ENCODE results near the gene MRPL38.

The MRPL38 gene

GRCh38 chr17:75904749-75905521, at the start of gene MRPL38:
Gene MRPL38 (minus strand): TSS chr17:75904884. CDS start chr17:75904875, 9 bp downstream.
- peak; percentile 99 for DNase-seq (ENCODE audit: low read depth, low spot score)

DNA sequence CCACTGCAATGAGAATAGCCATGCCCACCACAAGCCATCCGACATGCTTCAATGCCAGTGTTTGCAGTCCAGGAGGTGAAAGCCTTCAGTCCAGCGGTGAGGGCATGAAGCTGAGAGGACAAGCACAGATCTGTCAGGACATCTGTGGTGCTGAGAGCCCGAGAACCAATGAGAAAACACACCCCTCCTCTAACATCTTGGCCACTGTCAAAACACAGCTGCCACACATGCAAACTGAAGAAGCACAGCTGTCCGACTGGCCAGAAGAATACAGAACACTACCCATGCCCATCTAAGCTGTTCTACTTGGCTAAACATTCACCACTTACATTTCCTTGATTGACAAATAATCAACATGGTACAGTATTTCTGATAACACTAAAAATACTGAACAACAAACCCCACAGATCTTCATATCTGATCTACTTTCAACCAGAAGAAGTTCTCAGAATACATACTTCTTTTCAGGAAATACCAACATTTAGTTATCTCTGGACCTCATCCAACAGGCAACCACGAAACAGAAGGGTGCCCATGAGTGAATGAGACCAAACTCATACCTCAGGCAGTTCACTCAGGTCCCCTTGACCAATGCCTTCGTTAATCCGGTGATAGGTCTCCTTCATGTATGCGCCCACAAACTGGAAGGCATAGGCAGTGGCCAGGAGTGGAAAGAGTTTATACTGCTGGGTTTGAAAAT, 46.3 kb upstream of the MRPL38 start:
- DNase-seq (ENCODE audit: low read depth, low spot score) = no peak

- DNase-seq (ENCODE audit: low read depth, low spot score) = no peak
These were observed 45.7 kb upstream of the MRPL38 start for GRCh38 chr17:75950421-75950820.

DNA sequence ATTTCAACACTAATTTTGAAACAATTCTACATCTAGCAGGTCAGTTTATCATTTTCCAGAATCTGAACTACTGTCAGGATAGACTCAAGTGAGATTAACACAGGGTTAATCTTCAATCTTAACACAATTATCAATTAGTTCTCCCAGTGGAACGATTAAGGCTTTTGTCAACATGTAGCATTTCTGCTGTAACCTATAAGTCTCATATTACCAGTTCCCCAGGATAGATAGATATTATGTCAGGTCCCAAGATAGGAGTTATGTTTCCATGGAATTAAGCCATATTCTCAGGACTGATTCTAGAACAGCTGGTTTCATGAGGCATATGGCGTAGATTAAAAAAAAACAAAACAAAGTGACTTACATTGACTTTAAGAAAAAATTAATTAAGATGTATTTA, 40.5 kb upstream of the MRPL38 start:
- no peak for DNase-seq (ENCODE audit: low read depth, low spot score)

- no peak for DNase-seq (ENCODE audit: low read depth, low spot score)
These were observed 38.8 kb upstream of the MRPL38 start for GRCh38 chr17:75943491-75943890.

GRCh38 chr17:75942473-75942872, 37.8 kb upstream of the MRPL38 start:
- DNase-seq (ENCODE audit: low read depth, low spot score) = no peak

- no peak for DNase-seq (ENCODE audit: low read depth, low spot score)
These were observed 36.7 kb upstream of the MRPL38 start for GRCh38 chr17:75941442-75941819.

DNA sequence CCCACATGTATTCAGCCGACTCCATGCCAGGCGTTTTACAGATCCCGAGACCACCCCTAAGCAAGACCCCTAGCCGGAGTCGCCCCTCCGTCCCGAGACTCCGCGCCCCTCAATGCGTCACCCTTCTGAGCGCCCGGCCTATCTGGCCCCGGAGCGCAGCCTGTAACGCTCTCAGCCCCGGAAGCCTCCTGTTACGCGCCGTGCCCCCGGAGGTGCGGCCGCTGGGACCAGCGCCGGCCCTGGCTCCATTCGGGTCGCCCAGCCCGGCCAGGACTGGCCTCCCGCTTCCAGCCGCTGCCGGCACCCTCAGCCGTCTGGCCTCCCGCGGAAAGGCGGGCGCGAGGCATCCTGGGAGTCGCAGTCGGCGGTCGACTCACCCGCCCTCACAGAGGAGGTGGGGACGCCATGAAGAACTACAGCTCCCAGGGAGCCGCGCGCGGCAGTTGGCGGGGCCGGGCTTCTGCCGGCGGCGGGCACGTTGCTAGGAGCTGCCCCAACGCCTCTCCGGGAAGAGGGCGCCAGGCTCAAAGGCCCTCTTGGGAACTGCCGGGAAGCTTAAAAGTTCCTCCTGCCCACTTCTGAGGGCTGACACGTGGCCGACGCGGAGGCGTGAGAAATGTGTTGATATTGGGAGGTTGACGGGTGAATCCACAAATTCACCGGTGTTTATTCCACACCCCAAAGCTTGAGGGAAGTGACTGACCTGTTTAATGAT, 36.2 kb upstream of the MRPL38 start, which contains the start of gene FBF1:
Gene FBF1 (minus strand): TSS at position 316 of the 715 bp plus-strand sequence. CDS start 2,893 bp downstream, outside the sequence.
- DNase-seq (ENCODE audit: low read depth, low spot score) = peak; percentile 98

DNA sequence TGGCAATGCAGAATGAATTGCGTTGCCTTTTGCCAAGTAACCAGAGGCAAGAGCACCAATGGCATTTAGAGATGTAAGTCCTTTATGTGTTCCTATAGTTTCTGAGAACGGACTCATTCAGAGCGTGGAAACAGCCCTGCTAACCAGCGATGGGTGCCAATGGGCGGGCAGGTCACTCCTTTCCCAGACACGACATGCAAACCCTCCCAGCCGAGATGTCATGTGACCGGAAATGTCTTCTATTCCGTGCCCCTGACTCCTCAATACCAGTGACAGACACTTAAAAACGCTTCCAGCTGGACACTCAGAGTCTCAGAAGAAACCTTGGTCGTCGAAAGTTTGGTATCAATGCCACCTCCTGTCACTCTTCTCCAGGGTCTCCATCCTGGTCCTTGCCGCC, 33.0 kb upstream of the MRPL38 start:
- no peak for DNase-seq (ENCODE audit: low read depth, low spot score)

DNA sequence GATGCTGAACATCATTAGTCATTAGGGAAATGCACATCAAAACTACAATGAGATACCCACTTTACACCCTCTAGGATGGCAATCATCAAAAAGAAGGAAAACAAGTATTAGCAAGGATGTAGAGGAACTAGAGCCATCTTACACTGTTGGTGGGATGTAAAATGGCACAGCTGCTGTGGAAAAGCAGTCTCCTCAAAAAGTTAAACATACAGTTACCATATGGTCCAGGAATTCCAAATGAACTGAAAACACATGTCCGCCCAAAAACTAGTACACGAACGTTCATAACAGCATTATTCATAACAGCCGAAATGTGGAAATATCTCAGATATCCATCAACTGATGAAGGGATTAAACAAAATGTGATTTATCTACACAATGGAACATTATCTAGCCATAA, 29.1 kb upstream of the MRPL38 start:
- no peak for DNase-seq (ENCODE audit: low read depth, low spot score)

- no peak for DNase-seq (ENCODE audit: low read depth, low spot score)
These were observed 28.2 kb upstream of the MRPL38 start for GRCh38 chr17:75932852-75933251.

- no peak for DNase-seq (ENCODE audit: low read depth, low spot score)
These were observed 26.4 kb upstream of the MRPL38 start for GRCh38 chr17:75931062-75931461.

DNA sequence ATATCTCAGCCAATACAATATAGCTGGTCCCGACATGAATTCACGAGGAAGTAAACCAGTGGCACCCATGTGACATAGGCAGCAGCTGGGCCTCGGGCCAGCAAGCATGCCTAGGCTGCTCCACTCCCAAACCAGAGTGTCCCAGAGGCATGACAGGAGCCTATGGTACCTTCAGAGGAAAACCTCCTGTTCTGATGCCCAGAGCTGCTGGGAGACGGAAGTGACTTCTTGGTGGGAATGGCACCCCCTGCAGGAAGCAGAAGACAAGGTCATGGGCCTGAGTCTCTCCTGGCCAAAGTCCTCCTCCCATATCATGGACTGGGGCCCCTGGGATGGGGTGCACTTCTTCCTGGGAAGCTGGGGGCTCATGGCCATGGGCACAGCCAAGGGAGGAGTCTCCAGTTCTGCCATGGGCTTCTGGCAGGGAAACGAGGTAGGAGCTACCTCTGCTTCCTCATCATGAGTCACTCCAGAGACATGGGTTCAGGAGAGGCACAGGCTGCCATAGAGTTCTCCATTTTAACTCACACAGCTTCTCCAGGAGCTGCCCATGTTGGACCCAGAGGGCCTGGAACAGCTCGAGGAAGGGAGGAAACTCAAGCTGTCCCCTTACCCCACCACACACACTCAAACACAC, 22.7 kb upstream of the MRPL38 start:
- DNase-seq (ENCODE audit: low read depth, low spot score) = peak; percentile 50

GRCh38 chr17:75926456-75926855, 21.8 kb upstream of the MRPL38 start:
- no peak for DNase-seq (ENCODE audit: low read depth, low spot score)

- no peak for DNase-seq (ENCODE audit: low read depth, low spot score)
These were observed 21.2 kb upstream of the MRPL38 start for GRCh38 chr17:75925912-75926311.

DNA sequence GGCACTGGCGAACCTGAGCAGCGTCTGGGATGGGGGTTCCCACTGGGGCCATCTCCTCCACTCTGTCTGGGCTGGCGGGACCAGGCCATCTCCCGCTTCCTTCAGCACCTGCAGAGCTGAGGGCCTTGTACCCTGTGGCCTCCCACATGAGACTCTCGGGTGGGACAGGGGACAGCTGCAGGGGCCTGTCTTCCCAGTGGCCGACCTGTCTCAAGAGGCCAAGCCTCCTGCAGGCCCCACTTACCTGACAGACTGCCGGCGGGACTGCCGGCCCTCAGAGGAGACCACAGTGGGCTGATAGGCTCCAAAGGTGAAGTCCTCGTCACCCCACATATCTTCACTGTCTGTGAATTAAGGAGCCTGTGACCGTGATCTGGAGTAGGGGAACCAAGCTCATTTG, 20.4 kb upstream of the MRPL38 start:
- DNase-seq (ENCODE audit: low read depth, low spot score) = no peak

GRCh38 chr17:75922963-75923874, 18.5 kb upstream of the MRPL38 start:
- DNase-seq (ENCODE audit: low read depth, low spot score) = no peak

DNA sequence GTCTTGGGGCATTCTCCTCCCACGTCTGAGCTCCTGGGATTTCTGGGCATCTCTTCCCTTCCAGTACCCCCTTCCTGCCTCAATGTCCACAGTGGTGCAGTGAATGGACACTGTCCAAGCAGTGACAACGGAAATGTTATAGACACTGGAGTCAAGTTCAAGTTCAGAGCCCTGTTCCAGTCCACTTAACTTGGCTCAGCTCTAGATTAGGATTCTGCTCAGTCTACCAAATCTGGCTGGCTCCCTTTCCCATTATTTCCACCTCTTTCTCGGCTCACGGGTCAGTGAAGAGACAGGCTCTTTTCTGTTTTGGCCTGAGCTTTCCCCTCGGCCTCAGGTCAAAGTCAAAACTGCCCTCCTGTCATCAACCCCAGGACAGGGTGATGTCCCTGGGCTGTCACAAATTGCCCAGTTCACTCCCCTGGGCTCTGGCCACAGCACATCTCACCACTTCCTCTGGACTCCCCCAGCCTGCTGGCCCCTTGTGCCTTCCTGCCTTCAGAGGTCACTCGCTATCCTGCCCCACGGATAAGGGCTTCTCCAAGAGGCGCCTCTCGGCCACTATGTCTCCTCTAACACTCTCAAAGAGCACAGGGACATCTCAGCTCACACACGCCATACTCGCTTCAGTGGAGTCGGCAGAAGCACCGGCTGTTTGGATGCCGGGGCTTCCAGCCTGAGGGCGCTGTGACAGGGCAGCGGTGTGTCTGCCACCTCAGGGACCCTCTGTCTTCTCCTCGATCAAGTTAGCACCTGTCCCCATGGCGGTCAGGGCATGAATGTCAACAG, 17.7 kb upstream of the MRPL38 start:
- DNase-seq (ENCODE audit: low read depth, low spot score) = no peak

GRCh38 chr17:75921596-75921995, 16.9 kb upstream of the MRPL38 start:
- DNase-seq (ENCODE audit: low read depth, low spot score) = no peak

GRCh38 chr17:75920045-75920560, 15.4 kb upstream of the MRPL38 start:
- no peak for DNase-seq (ENCODE audit: low read depth, low spot score)
